Measurements from ENCODE around the gene AOPEP.

The AOPEP gene

DNA sequence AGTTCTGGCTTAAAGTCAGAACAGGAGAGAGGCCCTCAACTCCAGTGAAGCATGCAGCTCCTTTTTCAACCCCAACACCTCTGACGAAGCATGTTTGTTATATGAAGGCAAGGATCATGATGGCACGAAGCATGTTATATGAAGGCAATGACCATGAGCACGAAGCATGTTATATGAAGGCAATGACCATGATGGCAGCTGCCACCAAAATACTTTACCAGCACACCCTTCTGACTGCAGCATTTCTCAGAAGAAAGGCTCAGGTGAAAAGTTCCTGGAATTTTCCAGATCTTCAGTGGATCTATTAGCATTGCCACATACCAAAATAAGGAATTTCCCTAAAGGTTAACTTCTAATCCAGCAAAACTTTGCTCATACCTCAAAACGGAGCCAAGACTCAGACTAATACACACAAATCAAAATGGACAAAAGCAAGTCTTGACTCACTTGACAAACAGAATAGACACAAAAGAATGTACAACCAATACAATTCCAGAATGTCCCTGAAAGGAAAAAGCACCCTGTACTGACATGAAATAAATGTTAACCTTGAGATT lies 373.6 kb downstream of the AOPEP start:
- TF ChIP-seq CTCF (IDR thresholded peaks at IDR 0.05; ENCODE audit: insufficient read depth, missing control alignments), result no peak
- DNase-seq (ENCODE audit: insufficient read length, low spot score) (no peak), FAIRE-seq (no peak)

DNA sequence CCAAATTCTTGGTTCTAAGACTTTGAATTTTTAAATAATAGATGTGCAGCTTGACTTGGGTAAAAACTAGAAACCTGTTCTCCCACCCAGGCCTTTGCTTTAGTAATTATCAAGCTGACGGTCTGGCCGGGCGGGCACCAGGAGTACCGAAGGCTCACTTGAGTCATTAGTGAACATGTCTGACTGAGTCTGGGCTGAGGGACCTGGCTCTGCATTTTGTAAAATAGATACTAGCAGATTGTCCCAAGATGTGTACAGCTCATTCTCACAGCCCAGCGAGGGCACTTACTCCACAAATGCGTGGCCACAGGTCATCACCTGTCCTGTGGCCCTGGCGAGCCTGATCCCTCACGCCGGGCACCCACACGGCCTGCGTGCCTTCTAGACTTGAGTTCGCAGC lies 374.8 kb downstream of the AOPEP start:
- FAIRE-seq (no peak), DNase-seq (ENCODE audit: insufficient read length, low spot score) (no peak)
- no peak for TF ChIP-seq CTCF (IDR thresholded peaks at IDR 0.05; ENCODE audit: insufficient read depth, missing control alignments)

DNA sequence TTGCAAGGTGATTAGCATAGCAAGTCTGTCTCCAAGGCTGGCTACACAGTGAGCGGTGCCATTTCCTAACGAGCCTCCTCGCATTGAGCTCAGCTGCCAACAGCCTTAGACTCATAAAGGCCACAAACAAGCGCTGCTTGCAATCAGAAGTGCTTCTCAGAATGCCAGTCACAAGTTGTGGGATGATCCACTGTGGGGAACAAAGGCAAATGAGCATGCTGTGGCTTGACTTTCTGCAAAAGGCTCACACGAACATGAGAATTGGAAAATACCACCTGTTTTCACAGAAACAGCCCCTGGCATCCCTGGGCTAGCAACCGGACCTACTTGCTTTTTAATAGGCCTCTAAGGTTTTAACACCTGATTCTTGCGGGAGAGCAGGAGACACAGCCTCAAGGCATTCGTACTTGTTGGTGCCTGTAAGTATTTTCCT lies 375.5 kb downstream of the AOPEP start:
- TF ChIP-seq CTCF (IDR thresholded peaks at IDR 0.05; ENCODE audit: insufficient read depth, missing control alignments), result no peak
- no peak for FAIRE-seq
- DNase-seq (ENCODE audit: insufficient read length, low spot score), result no peak

DNA sequence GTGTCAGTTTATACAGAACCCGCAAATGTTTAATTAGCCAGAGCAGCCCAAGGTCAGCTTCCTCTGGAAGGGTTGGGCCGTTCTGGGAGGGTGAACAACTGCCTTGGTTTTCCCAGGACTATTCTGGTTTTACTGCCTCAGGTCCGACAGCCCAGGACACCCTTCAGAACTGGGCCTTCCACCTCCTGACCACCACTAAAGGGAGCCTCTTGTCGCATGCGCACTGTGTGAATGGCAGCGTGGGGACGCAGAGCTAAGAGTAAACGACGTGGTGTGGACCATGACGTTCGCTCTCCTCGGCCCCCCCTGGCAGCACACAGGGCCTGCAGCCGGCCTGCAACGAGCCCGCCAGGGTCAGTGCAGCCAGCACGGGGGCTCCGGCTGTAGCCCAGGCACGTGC lies 376.1 kb downstream of the AOPEP start:
- DNase-seq (ENCODE audit: insufficient read length, low spot score) (no peak), FAIRE-seq (no peak)
- TF ChIP-seq CTCF (IDR thresholded peaks at IDR 0.05; ENCODE audit: insufficient read depth, missing control alignments), result no peak

- FAIRE-seq (no peak), DNase-seq (ENCODE audit: insufficient read length, low spot score) (no peak)
- no peak for TF ChIP-seq CTCF (IDR thresholded peaks at IDR 0.05; ENCODE audit: insufficient read depth, missing control alignments)
Observed at GRCh38 chr9:95103281-95103771, 376.8 kb downstream of the AOPEP start.

DNA sequence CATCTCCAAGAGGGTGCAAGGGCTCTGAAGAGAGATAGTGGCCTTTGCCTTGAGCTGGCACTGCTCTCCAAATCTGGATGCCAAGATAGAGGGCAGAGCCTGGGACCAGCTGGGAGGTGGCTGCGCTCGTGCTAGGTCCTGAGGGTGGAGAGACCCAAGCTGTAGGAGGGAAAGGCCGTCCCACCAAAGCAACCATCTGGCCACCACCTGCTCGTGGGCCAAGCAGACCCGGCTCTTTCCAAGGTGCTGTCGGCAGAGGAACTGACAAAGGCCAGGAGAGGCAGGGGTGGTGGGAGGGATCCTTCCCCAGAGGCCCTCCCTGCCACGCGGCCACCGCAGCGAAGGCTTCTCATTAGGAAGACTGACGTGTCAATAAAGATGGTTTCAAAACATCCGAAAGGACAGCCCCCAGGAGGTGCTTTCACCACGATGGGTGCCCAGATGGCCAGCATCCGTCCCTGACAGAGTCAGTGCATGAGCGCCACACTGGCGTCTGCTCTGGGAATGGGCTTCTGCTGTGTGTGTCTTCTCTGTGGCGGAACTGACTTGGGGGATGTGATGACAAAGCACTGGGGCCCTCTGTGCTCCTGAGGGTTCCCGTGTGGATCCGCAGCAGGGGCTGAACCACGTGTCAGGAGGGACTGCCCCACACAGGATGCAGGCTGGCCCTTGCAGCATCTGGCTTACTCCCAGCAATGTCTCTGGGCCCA lies 377.5 kb downstream of the AOPEP start:
- TF ChIP-seq CTCF (IDR thresholded peaks at IDR 0.05; ENCODE audit: insufficient read depth, missing control alignments), result no peak
- FAIRE-seq, result no peak
- no peak for DNase-seq (ENCODE audit: insufficient read length, low spot score)

DNA sequence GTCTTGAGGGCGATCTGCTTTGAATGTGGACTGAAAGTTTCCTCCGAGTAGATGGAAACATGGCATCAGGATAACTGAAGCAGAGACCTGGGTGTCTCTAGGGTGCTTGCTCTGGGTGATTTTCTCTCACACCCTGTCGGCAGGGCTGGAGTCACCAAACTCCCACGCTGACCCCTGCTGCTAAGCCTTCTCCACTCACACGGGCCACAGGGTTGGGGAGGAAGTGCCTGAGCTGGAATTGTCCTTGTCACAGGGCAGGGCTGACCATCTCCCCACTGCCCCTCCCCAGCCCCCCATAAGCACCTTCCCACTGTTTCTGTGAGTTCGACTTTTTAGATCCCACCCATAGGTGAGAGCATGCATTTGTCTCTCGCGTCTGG lies 378.1 kb downstream of the AOPEP start:
- DNase-seq (ENCODE audit: insufficient read length, low spot score) (no peak), FAIRE-seq (no peak)
- TF ChIP-seq CTCF (IDR thresholded peaks at IDR 0.05; ENCODE audit: insufficient read depth, missing control alignments), result no peak

Measured in D721Med (cell line).